ENCODE results near the gene CCSER2. TPM values are rescaled to one million over a fixed set of nuclear protein-coding genes. Genes with fewer than 3 reads are reported as not detected.
A peak's percentile ranks its signal among the peaks of the same experiment; 100 is the strongest.

CCSER2 gene
- total RNA-seq, 1 experiment from 2014 or later = 28.9 TPM

DNA sequence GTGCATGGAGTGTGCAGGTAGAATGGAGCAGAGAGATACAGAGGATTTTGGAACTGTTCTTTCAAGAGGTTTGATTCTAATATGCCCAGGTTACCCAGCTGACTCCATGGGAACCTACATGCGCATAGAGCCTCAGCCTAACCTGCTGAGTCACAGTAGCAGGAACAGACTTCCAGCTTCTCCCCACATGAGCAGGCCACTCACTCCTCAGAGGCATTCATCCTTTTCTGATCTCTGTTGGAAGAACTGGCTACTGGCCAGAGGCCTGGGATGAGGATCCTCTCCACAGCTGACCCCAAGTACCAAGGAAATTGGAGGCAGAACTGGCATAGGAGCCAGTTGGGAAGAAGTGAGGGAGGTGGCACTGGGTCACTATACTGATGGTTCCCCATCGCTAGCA lies 17.9 kb upstream of the CCSER2 start:
- ATAC-seq (no peak), DNase-seq (ENCODE audit: low read depth, low spot score) (no peak)
- intact Hi-C loops (cut with micrococcal nuclease) = no loop called here
- no peak overlapping the region for H3K9ac ChIP-seq (ENCODE audit: low read length)
- H3K4me1 ChIP-seq (ENCODE audit: control insufficient read depth in 1 of 2, insufficient read depth in 2 of 2, low read length in 2 of 2) = peaks cover 15 to 45% of the 10 kb centered on the region in 2 experiments
- ChIA-PET POLR2A (no interaction called here), CTCF (interaction anchor here (2.5 kb wide), 1 partner anchor 43 kb away, joined by 7 read pairs; no protein-coding TSS in a partner anchor), RAD21 (ENCODE audit: low non-redundant PET in 1 of 2, low total read pairs in 2 of 2, uncharacterized antibody in 2 of 2, unreplicated experiment in 2 of 2) (no interaction called here)
- H3K27me3 ChIP-seq (ENCODE audit: insufficient read depth, low read length) = no peaks in the 10 kb centered on the region
- H3K4me3 ChIP-seq (replicated peaks in 1 of 2; ENCODE audit: low read depth in 1 of 2, low read length in 2 of 2) = no peak overlapping the region
- no peaks in the 10 kb centered on the region for H3K79me2 ChIP-seq (ENCODE audit: insufficient read depth, low read length)
- no peaks in the 10 kb centered on the region for H4K20me1 ChIP-seq (ENCODE audit: insufficient read depth)
- no peaks in the 10 kb centered on the region for H3K36me3 ChIP-seq (ENCODE audit: control insufficient read depth in 1 of 2, insufficient read depth in 2 of 2, low read length in 2 of 2)
- peak overlapping the region; percentile 43 for H2AFZ ChIP-seq (ENCODE audit: low read depth, low read length, poor library complexity, severe bottlenecking)
- TF ChIP-seq CEBPB (IDR thresholded peaks at IDR 0.05; ENCODE audit: low read depth) = no peak
- no peak for TF ChIP-seq EZH2 (IDR thresholded peaks at IDR 0.05)
- H3K9me3 ChIP-seq (ENCODE audit: control insufficient read depth in 1 of 2, insufficient read depth in 1 of 2, low read depth in 1 of 2, low read length in 2 of 2) = no peaks in the 10 kb centered on the region
- H3K4me2 ChIP-seq (ENCODE audit: low read length) = 0 out of 2 replicates have a peak overlapping the region, but pooled peaks have one; percentile 9
- H3K27ac ChIP-seq (ENCODE audit: low read depth, low read length) = no peak overlapping the region
- H3K9me2 ChIP-seq (ENCODE audit: insufficient read depth) = no peaks in the 10 kb centered on the region
- BruUV-seq (replicated peaks) = no TSS peak

GRCh38 chr10:84311576-84311975 lies 16.8 kb upstream of the CCSER2 start:
- Histone ChIP-seq H3K36me3 (ENCODE audit: control insufficient read depth in 1 of 2, insufficient read depth in 2 of 2, low read length in 2 of 2) (no peaks in the 10 kb centered on the region), H3K4me1 (ENCODE audit: control insufficient read depth in 1 of 2, insufficient read depth in 2 of 2, low read length in 2 of 2) (peaks cover 15 to 45% of the 10 kb centered on the region in 2 experiments), H4K20me1 (ENCODE audit: insufficient read depth) (no peaks in the 10 kb centered on the region), H3K4me3 (replicated peaks in 1 of 2; ENCODE audit: low read depth in 1 of 2, low read length in 2 of 2) (no peak overlapping the region), H3K27me3 (ENCODE audit: insufficient read depth, low read length) (no peaks in the 10 kb centered on the region), H2AFZ (ENCODE audit: low read depth, low read length, poor library complexity, severe bottlenecking) (no peak overlapping the region), H3K9me2 (ENCODE audit: insufficient read depth) (no peaks in the 10 kb centered on the region), H3K9me3 (ENCODE audit: control insufficient read depth in 1 of 2, insufficient read depth in 1 of 2, low read depth in 1 of 2, low read length in 2 of 2) (no peaks in the 10 kb centered on the region), H3K9ac (ENCODE audit: low read length) (no peak overlapping the region), H3K4me2 (ENCODE audit: low read length) (no peak overlapping the region), H3K27ac (ENCODE audit: low read depth, low read length) (no peak overlapping the region), H3K79me2 (ENCODE audit: insufficient read depth, low read length) (no peaks in the 10 kb centered on the region)
- intact Hi-C loops (cut with micrococcal nuclease) = no loop called here
- RAD21 ChIA-PET (ENCODE audit: low non-redundant PET in 1 of 2, low total read pairs in 2 of 2, uncharacterized antibody in 2 of 2, unreplicated experiment in 2 of 2) = no interaction called here
- DNase-seq (ENCODE audit: low read depth, low spot score) (no peak), ATAC-seq (no peak)
- POLR2A ChIA-PET = no interaction called here
- CTCF ChIA-PET = interaction anchor here (2.5 kb wide), 1 partner anchor 44 kb away, joined by 7 read pairs; no protein-coding TSS in a partner anchor
- BruUV-seq (replicated peaks) = no TSS peak
- TF ChIP-seq EZH2phosphoT487 (IDR thresholded peaks at IDR 0.05; ENCODE audit: borderline replicate concordance) (no peak), ELF1 (IDR thresholded peaks at IDR 0.05; ENCODE audit: borderline replicate concordance, low read depth) (no peak), ZFX (IDR thresholded peaks at IDR 0.05) (no peak), JUND (IDR thresholded peaks at IDR 0.05) (no peak), FOSL1 (IDR thresholded peaks at IDR 0.05; ENCODE audit: low read depth) (no peak), SIN3A (IDR thresholded peaks at IDR 0.05; ENCODE audit: low read depth) (no peak), EGR1 (IDR thresholded peaks at IDR 0.05; ENCODE audit: low read depth) (no peak), SRF (IDR thresholded peaks at IDR 0.05; ENCODE audit: low read depth) (no peak), CEBPB (IDR thresholded peaks at IDR 0.05; ENCODE audit: low read depth) (no peak), POLR2A (IDR thresholded peaks at IDR 0.05; ENCODE audit: borderline replicate concordance, extremely low read depth, insufficient read depth, insufficient read length) (no peak), TCF7L2 (IDR thresholded peaks at IDR 0.05; ENCODE audit: borderline replicate concordance, extremely low read depth, insufficient read depth, insufficient read length) (no peak), ZNF274 (IDR thresholded peaks at IDR 0.05; ENCODE audit: low read depth, low read length) (no peak), POLR2AphosphoS5 (IDR thresholded peaks at IDR 0.05; ENCODE audit: low read depth, low read length) (no peak), SP1 (IDR thresholded peaks at IDR 0.05; ENCODE audit: low read depth) (no peak)
- TF ChIP-seq, protein P1, sequence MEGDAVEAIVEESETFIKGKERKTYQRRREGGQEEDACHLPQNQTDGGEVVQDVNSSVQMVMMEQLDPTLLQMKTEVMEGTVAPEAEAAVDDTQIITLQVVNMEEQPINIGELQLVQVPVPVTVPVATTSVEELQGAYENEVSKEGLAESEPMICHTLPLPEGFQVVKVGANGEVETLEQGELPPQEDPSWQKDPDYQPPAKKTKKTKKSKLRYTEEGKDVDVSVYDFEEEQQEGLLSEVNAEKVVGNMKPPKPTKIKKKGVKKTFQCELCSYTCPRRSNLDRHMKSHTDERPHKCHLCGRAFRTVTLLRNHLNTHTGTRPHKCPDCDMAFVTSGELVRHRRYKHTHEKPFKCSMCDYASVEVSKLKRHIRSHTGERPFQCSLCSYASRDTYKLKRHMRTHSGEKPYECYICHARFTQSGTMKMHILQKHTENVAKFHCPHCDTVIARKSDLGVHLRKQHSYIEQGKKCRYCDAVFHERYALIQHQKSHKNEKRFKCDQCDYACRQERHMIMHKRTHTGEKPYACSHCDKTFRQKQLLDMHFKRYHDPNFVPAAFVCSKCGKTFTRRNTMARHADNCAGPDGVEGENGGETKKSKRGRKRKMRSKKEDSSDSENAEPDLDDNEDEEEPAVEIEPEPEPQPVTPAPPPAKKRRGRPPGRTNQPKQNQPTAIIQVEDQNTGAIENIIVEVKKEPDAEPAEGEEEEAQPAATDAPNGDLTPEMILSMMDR (IDR thresholded peaks at IDR 0.05 in 2 of 3, conservative IDR thresholded peaks at IDR 0.05 in 1 of 3; ENCODE audit: borderline replicate concordance in 1 of 3, insufficient read depth in 1 of 3, low read depth in 2 of 3, low read length in 2 of 3) = no peak
- TF ChIP-seq, protein P2, sequence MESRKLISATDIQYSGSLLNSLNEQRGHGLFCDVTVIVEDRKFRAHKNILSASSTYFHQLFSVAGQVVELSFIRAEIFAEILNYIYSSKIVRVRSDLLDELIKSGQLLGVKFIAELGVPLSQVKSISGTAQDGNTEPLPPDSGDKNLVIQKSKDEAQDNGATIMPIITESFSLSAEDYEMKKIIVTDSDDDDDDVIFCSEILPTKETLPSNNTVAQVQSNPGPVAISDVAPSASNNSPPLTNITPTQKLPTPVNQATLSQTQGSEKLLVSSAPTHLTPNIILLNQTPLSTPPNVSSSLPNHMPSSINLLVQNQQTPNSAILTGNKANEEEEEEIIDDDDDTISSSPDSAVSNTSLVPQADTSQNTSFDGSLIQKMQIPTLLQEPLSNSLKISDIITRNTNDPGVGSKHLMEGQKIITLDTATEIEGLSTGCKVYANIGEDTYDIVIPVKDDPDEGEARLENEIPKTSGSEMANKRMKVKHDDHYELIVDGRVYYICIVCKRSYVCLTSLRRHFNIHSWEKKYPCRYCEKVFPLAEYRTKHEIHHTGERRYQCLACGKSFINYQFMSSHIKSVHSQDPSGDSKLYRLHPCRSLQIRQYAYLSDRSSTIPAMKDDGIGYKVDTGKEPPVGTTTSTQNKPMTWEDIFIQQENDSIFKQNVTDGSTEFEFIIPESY (IDR thresholded peaks at IDR 0.05; ENCODE audit: extremely low read depth, insufficient replicate concordance, low read length) = no peak
